ENCODE results near the gene RPL3. TPM values are rescaled to one million over a fixed set of nuclear protein-coding genes. Genes with fewer than 3 reads are reported as not detected.
"Not testable (repeated sequence)": the region's sequence is repeated elsewhere in the genome, so short reads cannot be mapped to it uniquely, and the experiment has no call there.

RPL3 gene
- total RNA-seq, 1 donor from 2014 or later, result 2,149 TPM

GRCh38 chr22:39356464-39356863 is 37.0 kb upstream of the RPL3 start:
- Mint-ChIP-seq H3K36me3 (ENCODE audit: low read depth, unreplicated experiment) (no peaks in the 10 kb centered on the region), H3K9me3 (ENCODE audit: unreplicated experiment) (no peaks in the 10 kb centered on the region), H3K4me3 (ENCODE audit: unreplicated experiment) (no peak overlapping the region), H3K4me1 (ENCODE audit: unreplicated experiment) (no peaks in the 10 kb centered on the region), H3K27me3 (ENCODE audit: unreplicated experiment) (peaks cover 11% of the 10 kb centered on the region), H3K27ac (ENCODE audit: unreplicated experiment) (no peak overlapping the region)
- TF ChIP-seq CTCF (IDR thresholded peaks at IDR 0.05; ENCODE audit: unreplicated experiment), result no peak
- DNase-seq (ENCODE audit: low spot score), result no peak

GRCh38 chr22:39355805-39356204 is 36.4 kb upstream of the RPL3 start:
- not testable (repeated sequence) for DNase-seq (ENCODE audit: low spot score); H3K36me3 Mint-ChIP-seq (ENCODE audit: low read depth, unreplicated experiment); H3K4me1 Mint-ChIP-seq (ENCODE audit: unreplicated experiment); H3K27me3 Mint-ChIP-seq (ENCODE audit: unreplicated experiment); H3K27ac Mint-ChIP-seq (ENCODE audit: unreplicated experiment); H3K4me3 Mint-ChIP-seq (ENCODE audit: unreplicated experiment); H3K9me3 Mint-ChIP-seq (ENCODE audit: unreplicated experiment)

GRCh38 chr22:39355080-39355479 is 35.7 kb upstream of the RPL3 start:
- no peaks in the 10 kb centered on the region for H3K4me1 Mint-ChIP-seq (ENCODE audit: unreplicated experiment)
- peaks cover 4% of the 10 kb centered on the region for H3K27me3 Mint-ChIP-seq (ENCODE audit: unreplicated experiment)
- no peak overlapping the region for H3K4me3 Mint-ChIP-seq (ENCODE audit: unreplicated experiment)
- TF ChIP-seq CTCF (IDR thresholded peaks at IDR 0.05; ENCODE audit: unreplicated experiment), result no peak
- H3K9me3 Mint-ChIP-seq (ENCODE audit: unreplicated experiment), result no peaks in the 10 kb centered on the region
- no peak for DNase-seq (ENCODE audit: low spot score)
- H3K27ac Mint-ChIP-seq (ENCODE audit: unreplicated experiment), result no peak overlapping the region
- no peaks in the 10 kb centered on the region for H3K36me3 Mint-ChIP-seq (ENCODE audit: low read depth, unreplicated experiment)

- Mint-ChIP-seq H3K27ac (ENCODE audit: unreplicated experiment) (no peak overlapping the region), H3K36me3 (ENCODE audit: low read depth, unreplicated experiment) (no peaks in the 10 kb centered on the region), H3K4me3 (ENCODE audit: unreplicated experiment) (no peak overlapping the region), H3K9me3 (ENCODE audit: unreplicated experiment) (no peaks in the 10 kb centered on the region), H3K27me3 (ENCODE audit: unreplicated experiment) (peaks cover 2% of the 10 kb centered on the region), H3K4me1 (ENCODE audit: unreplicated experiment) (peaks cover 7% of the 10 kb centered on the region)
- no peak for DNase-seq (ENCODE audit: low spot score)
- TF ChIP-seq CTCF (IDR thresholded peaks at IDR 0.05; ENCODE audit: unreplicated experiment), result no peak
Observed at GRCh38 chr22:39353346-39353745, 33.9 kb upstream of the RPL3 start.

GRCh38 chr22:39352306-39352891 is 33.0 kb upstream of the RPL3 start:
- no peak overlapping the region for H3K4me3 Mint-ChIP-seq (ENCODE audit: unreplicated experiment)
- no peaks in the 10 kb centered on the region for H3K36me3 Mint-ChIP-seq (ENCODE audit: low read depth, unreplicated experiment)
- H3K27me3 Mint-ChIP-seq (ENCODE audit: unreplicated experiment), result peaks cover 2% of the 10 kb centered on the region
- H3K27ac Mint-ChIP-seq (ENCODE audit: unreplicated experiment), result no peak overlapping the region
- no peak for TF ChIP-seq CTCF (IDR thresholded peaks at IDR 0.05; ENCODE audit: unreplicated experiment)
- no peak for DNase-seq (ENCODE audit: low spot score)
- peaks cover 7% of the 10 kb centered on the region for H3K4me1 Mint-ChIP-seq (ENCODE audit: unreplicated experiment)
- no peaks in the 10 kb centered on the region for H3K9me3 Mint-ChIP-seq (ENCODE audit: unreplicated experiment)

Data from endothelial cell (in vitro differentiated cells).